ENCODE measurements around the gene CCDC24. TPM values are rescaled to one million over a fixed set of nuclear protein-coding genes. Genes with fewer than 3 reads are reported as not detected.

Gene CCDC24
- total RNA-seq, 1 donor from 2014 or later: 4.2 TPM

DNA sequence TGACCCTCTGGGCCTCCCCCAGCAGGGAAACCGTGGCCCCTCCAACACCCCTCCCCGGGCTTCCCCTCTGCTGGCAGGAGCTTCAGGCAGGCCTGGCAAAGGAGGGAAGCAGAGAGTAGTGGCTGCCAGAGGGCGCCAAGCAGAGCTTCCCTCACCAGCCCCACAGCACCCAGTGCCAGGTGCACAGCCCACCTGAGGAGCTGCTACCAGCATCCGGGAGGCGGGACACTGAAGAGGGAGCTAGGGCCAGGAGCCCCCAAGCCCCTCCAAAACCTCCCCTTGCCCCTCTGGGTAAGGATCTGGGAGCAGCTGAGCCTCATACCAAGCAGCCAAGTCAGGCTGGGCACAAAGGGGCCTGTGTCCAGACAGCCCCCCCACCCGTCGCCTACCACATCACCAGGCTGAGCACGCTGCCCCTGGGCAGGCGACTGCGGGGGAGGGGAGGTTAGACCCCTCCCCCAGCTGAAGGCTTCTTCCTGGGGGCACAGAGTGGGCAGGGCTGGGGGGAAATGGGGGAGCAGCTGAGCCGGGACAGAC, 19.6 kb downstream of the CCDC24 start:
- Histone ChIP-seq H3K36me3 (ENCODE audit: insufficient read depth, low read length) (no peaks in the 10 kb centered on the region), H3K79me2 (ENCODE audit: insufficient read depth, low read length) (no peaks in the 10 kb centered on the region), H4K20me1 (ENCODE audit: insufficient read depth, low read length) (no peaks in the 10 kb centered on the region), H3K9me3 (ENCODE audit: insufficient read depth, low read depth, low read length) (no peaks in the 10 kb centered on the region), H3K4me3 (ENCODE audit: insufficient read depth, low read depth, low read length) (no peak overlapping the region), H3K9ac (ENCODE audit: low read length) (no peak overlapping the region), H3K4me1 (ENCODE audit: insufficient read depth, low read length) (no peaks in the 10 kb centered on the region), H2AFZ (ENCODE audit: low read depth, low read length) (no peak overlapping the region), H3K27me3 (ENCODE audit: insufficient read depth, low read length) (no peaks in the 10 kb centered on the region), H3K27ac (ENCODE audit: low read depth, low read length) (no peak overlapping the region), H3K4me2 (ENCODE audit: low read length) (no peak overlapping the region)
- TF ChIP-seq, protein P1, sequence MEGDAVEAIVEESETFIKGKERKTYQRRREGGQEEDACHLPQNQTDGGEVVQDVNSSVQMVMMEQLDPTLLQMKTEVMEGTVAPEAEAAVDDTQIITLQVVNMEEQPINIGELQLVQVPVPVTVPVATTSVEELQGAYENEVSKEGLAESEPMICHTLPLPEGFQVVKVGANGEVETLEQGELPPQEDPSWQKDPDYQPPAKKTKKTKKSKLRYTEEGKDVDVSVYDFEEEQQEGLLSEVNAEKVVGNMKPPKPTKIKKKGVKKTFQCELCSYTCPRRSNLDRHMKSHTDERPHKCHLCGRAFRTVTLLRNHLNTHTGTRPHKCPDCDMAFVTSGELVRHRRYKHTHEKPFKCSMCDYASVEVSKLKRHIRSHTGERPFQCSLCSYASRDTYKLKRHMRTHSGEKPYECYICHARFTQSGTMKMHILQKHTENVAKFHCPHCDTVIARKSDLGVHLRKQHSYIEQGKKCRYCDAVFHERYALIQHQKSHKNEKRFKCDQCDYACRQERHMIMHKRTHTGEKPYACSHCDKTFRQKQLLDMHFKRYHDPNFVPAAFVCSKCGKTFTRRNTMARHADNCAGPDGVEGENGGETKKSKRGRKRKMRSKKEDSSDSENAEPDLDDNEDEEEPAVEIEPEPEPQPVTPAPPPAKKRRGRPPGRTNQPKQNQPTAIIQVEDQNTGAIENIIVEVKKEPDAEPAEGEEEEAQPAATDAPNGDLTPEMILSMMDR (IDR thresholded peaks at IDR 0.05; ENCODE audit: insufficient read depth, low read depth, low read length): no peak
- no peak for TF ChIP-seq EZH2 (IDR thresholded peaks at IDR 0.05; ENCODE audit: insufficient read depth, low read length)
- H3K36me3 Mint-ChIP-seq (ENCODE audit: low read depth, unreplicated experiment): peaks cover 10% of the 10 kb centered on the region
- H3K27ac Mint-ChIP-seq (ENCODE audit: unreplicated experiment): no peak overlapping the region
- H3K4me3 Mint-ChIP-seq (ENCODE audit: unreplicated experiment): no peak overlapping the region
- H3K9me3 Mint-ChIP-seq (ENCODE audit: unreplicated experiment): no peaks in the 10 kb centered on the region
- DNase-seq (ENCODE audit: low read depth): no peak
- H3K27me3 Mint-ChIP-seq (ENCODE audit: low read depth, unreplicated experiment): peaks cover 5% of the 10 kb centered on the region
- FAIRE-seq: no peak
- peaks cover 5% of the 10 kb centered on the region for H3K4me1 Mint-ChIP-seq (ENCODE audit: low read depth, unreplicated experiment)

DNA sequence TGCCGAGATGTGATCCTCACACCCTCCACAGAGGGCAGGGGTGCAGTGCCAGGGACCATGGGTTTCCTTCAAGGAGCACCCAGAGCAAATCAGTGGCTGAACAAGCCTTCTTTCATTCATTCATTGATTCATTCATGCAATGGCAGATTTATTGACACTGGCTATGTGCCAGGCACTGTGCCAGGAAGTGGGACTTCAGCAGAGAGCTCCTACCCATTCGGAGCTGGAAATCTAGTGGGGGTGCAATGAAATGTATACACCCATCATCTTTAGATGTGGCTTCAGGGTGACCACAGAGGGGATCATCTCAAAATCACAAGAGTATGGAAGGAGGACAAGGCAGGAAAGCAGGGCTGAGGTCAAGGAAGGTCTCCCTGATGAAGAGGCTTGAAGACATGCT, 21.0 kb downstream of the CCDC24 start:
- H3K27ac Mint-ChIP-seq (ENCODE audit: unreplicated experiment): no peak overlapping the region
- DNase-seq (ENCODE audit: low read depth) (no peak), FAIRE-seq (no peak)
- peaks cover 9% of the 10 kb centered on the region for H3K36me3 Mint-ChIP-seq (ENCODE audit: low read depth, unreplicated experiment)
- Histone ChIP-seq H3K27ac (ENCODE audit: low read depth, low read length) (no peak overlapping the region), H2AFZ (ENCODE audit: low read depth, low read length) (no peak overlapping the region), H3K9me3 (ENCODE audit: insufficient read depth, low read depth, low read length) (no peaks in the 10 kb centered on the region), H3K9ac (ENCODE audit: low read length) (no peak overlapping the region), H4K20me1 (ENCODE audit: insufficient read depth, low read length) (no peaks in the 10 kb centered on the region), H3K36me3 (ENCODE audit: insufficient read depth, low read length) (no peaks in the 10 kb centered on the region), H3K4me3 (ENCODE audit: insufficient read depth, low read depth, low read length) (no peak overlapping the region), H3K4me1 (ENCODE audit: insufficient read depth, low read length) (no peaks in the 10 kb centered on the region), H3K79me2 (ENCODE audit: insufficient read depth, low read length) (no peaks in the 10 kb centered on the region), H3K4me2 (ENCODE audit: low read length) (no peak overlapping the region), H3K27me3 (ENCODE audit: insufficient read depth, low read length) (no peaks in the 10 kb centered on the region)
- H3K4me3 Mint-ChIP-seq (ENCODE audit: unreplicated experiment): no peak overlapping the region
- TF ChIP-seq, protein P1 (IDR thresholded peaks at IDR 0.05; ENCODE audit: insufficient read depth, low read depth, low read length): no peak
- TF ChIP-seq EZH2 (IDR thresholded peaks at IDR 0.05; ENCODE audit: insufficient read depth, low read length): no peak
- H3K9me3 Mint-ChIP-seq (ENCODE audit: unreplicated experiment): no peaks in the 10 kb centered on the region
- peaks cover 5% of the 10 kb centered on the region for H3K4me1 Mint-ChIP-seq (ENCODE audit: low read depth, unreplicated experiment)
- peaks cover 2% of the 10 kb centered on the region for H3K27me3 Mint-ChIP-seq (ENCODE audit: low read depth, unreplicated experiment)

GRCh38 chr1:44012941-44013609, 21.7 kb downstream of the CCDC24 start:
- Histone ChIP-seq H3K4me2 (ENCODE audit: low read length) (no peak overlapping the region), H3K36me3 (ENCODE audit: insufficient read depth, low read length) (no peaks in the 10 kb centered on the region), H3K9me3 (ENCODE audit: insufficient read depth, low read depth, low read length) (no peaks in the 10 kb centered on the region), H2AFZ (ENCODE audit: low read depth, low read length) (no peak overlapping the region), H3K4me3 (ENCODE audit: insufficient read depth, low read depth, low read length) (no peak overlapping the region), H3K79me2 (ENCODE audit: insufficient read depth, low read length) (no peaks in the 10 kb centered on the region), H3K4me1 (ENCODE audit: insufficient read depth, low read length) (no peaks in the 10 kb centered on the region), H3K27me3 (ENCODE audit: insufficient read depth, low read length) (no peaks in the 10 kb centered on the region), H3K27ac (ENCODE audit: low read depth, low read length) (no peak overlapping the region), H4K20me1 (ENCODE audit: insufficient read depth, low read length) (no peaks in the 10 kb centered on the region), H3K9ac (ENCODE audit: low read length) (no peak overlapping the region)
- no peak for TF ChIP-seq EZH2 (IDR thresholded peaks at IDR 0.05; ENCODE audit: insufficient read depth, low read length)
- TF ChIP-seq, protein P1 (IDR thresholded peaks at IDR 0.05; ENCODE audit: insufficient read depth, low read depth, low read length): no peak
- DNase-seq (ENCODE audit: low read depth) (no peak), FAIRE-seq (no peak)
- no peaks in the 10 kb centered on the region for H3K9me3 Mint-ChIP-seq (ENCODE audit: unreplicated experiment)
- H3K27me3 Mint-ChIP-seq (ENCODE audit: low read depth, unreplicated experiment): peaks cover 2% of the 10 kb centered on the region
- H3K4me3 Mint-ChIP-seq (ENCODE audit: unreplicated experiment): no peak overlapping the region
- peaks cover 4% of the 10 kb centered on the region for H3K36me3 Mint-ChIP-seq (ENCODE audit: low read depth, unreplicated experiment)
- no peak overlapping the region for H3K27ac Mint-ChIP-seq (ENCODE audit: unreplicated experiment)
- H3K4me1 Mint-ChIP-seq (ENCODE audit: low read depth, unreplicated experiment): peaks cover 5% of the 10 kb centered on the region
